NCI-H226 (cell line): ENCODE measurements around the gene XCL1.

Experiments
- DNase-seq: peaks from one replicate; pipeline ENCODE4 v3.0.0-alpha.2; 2015

The XCL1 gene

GRCh38 chr1:168607872-168608428 lies 31.5 kb downstream of the XCL1 start:
- DNase-seq, result no peak

- no peak for DNase-seq
Measured at GRCh38 chr1:168608796-168609715, 32.7 kb downstream of the XCL1 start.

- DNase-seq, result no peak
Measured at GRCh38 chr1:168609741-168610510, 33.5 kb downstream of the XCL1 start.

GRCh38 chr1:168613038-168613451 lies 36.6 kb downstream of the XCL1 start:
- no peak for DNase-seq

GRCh38 chr1:168613691-168614231 lies 37.4 kb downstream of the XCL1 start:
- DNase-seq, result no peak

GRCh38 chr1:168614235-168614634 lies 37.8 kb downstream of the XCL1 start:
- DNase-seq, result no peak

GRCh38 chr1:168615965-168616364 lies 39.6 kb downstream of the XCL1 start:
- no peak for DNase-seq

- DNase-seq, result no peak
Measured at GRCh38 chr1:168617974-168618750, 41.8 kb downstream of the XCL1 start.

- no peak for DNase-seq
Measured at GRCh38 chr1:168618886-168619285, 42.5 kb downstream of the XCL1 start.

- peak; percentile 34 for DNase-seq
Measured at GRCh38 chr1:168621356-168621755, 45.0 kb downstream of the XCL1 start.

GRCh38 chr1:168623003-168623828 lies 46.8 kb downstream of the XCL1 start:
- peak; percentile 29 for DNase-seq

GRCh38 chr1:168623831-168624230 lies 47.4 kb downstream of the XCL1 start:
- no peak for DNase-seq

GRCh38 chr1:168626326-168626725 lies 49.9 kb downstream of the XCL1 start:
- no peak for DNase-seq

- DNase-seq, result no peak
Measured at GRCh38 chr1:168627370-168627769, 51.0 kb downstream of the XCL1 start.

- peak; percentile 89 for DNase-seq
Measured at GRCh38 chr1:168628807-168629206, 52.4 kb downstream of the XCL1 start.

GRCh38 chr1:168629466-168629865 lies 53.1 kb downstream of the XCL1 start:
- no peak for DNase-seq
